Measurements from ENCODE around the gene RGS7.

DNA sequence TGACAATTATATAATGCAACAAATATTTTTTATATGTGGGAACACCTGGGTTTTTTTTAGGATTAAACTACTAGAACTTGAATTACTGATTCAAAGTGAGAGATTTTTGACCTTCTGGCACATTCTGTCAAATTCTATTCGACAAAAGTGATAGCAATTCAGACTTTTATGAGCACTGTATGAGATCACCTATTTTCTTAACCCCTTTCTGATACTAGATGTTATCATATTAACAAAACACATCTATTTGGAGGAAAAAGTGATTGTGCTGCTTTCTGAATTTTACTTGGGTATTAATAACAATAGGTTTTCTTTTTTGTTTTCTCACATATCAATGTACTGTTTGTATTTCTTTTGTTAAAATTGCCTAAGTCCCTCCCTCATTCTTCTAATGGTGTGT lies 570.1 kb downstream of the RGS7 start:
- no peak for TF ChIP-seq POLR2A (IDR thresholded peaks at IDR 0.05)
- TF ChIP-seq, protein P1, sequence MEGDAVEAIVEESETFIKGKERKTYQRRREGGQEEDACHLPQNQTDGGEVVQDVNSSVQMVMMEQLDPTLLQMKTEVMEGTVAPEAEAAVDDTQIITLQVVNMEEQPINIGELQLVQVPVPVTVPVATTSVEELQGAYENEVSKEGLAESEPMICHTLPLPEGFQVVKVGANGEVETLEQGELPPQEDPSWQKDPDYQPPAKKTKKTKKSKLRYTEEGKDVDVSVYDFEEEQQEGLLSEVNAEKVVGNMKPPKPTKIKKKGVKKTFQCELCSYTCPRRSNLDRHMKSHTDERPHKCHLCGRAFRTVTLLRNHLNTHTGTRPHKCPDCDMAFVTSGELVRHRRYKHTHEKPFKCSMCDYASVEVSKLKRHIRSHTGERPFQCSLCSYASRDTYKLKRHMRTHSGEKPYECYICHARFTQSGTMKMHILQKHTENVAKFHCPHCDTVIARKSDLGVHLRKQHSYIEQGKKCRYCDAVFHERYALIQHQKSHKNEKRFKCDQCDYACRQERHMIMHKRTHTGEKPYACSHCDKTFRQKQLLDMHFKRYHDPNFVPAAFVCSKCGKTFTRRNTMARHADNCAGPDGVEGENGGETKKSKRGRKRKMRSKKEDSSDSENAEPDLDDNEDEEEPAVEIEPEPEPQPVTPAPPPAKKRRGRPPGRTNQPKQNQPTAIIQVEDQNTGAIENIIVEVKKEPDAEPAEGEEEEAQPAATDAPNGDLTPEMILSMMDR (IDR thresholded peaks at IDR 0.05), result no peak

Measured in Peyer's patch (tissue), 4 donors.